Activated naive CD8-positive, alpha-beta T cell treated with anti-CD3 and anti-CD28 coated beads, Interleukin-2, amount 50 U/mL, for 16 hours (primary cell): ENCODE data around the gene OR6C70.
"Not testable (repeated sequence)": the region's sequence is repeated elsewhere in the genome, so short reads cannot be mapped to it uniquely, and the experiment has no call there.

Source experiments
- DNase-seq: peaks from one replicate; pipeline ENCODE4 v3.0.0-alpha.2; 2020; ENCODE audit warnings: low read depth, low spot score

The OR6C70 gene

DNA sequence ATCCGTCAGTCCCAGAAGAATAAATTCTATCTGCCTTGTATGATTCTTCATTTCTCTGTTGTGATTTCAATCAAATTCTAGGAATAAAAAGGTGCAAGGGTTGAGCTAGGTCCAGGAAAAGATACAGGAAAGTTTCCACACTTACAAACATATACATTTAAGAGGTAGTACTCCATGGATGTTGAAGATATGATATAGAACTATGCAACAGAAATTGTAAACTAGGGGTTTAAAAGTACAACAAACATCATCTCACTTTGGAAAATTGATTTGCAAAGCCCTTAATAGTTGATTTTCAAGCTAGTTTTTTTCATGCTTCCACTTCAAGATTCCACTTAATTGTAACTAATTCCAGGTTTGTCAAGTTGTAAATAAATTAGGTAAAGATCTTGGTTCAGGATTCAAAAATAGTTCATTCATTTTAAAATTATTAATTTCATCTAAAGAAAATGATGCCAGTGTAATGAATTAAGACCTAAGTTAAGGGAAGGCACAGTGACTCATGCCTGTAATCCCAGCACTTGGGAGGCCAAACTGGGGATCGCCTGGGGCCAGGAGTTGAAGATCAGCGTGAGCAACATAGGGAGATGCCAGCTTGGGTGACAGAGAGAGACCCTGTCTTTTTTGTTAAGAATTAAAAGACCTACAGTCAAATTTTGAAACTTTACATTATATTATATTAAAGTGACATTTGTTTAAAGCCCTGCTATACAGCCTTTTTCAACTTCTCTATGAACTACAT, at the start of gene OR6C70:
OR6C70 (minus strand) TSS at position 51 of the 742 bp plus-strand sequence; CDS start at position 51, 0 bp downstream.
- no peak for DNase-seq

DNA sequence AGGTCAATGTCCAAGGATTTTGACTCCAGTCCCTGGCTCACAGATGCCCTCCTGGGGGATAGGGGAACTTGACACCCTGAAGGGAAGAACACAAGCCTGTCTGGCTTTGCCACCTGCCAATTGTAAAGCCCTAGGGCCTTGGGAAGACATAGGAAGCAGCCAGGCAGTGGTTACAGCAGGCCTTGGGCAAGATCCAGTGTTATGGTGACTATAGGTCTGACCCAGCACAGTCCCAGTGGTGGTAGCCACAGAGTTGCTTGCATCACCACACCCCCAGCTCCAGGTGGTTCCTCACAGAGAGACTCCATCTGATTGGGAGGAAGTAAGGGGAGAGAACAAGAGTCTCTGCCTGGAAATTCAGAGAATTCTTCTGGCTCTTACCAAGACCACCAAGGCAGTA, 46.5 kb upstream of the OR6C70 start:
- DNase-seq, result no peak

DNA sequence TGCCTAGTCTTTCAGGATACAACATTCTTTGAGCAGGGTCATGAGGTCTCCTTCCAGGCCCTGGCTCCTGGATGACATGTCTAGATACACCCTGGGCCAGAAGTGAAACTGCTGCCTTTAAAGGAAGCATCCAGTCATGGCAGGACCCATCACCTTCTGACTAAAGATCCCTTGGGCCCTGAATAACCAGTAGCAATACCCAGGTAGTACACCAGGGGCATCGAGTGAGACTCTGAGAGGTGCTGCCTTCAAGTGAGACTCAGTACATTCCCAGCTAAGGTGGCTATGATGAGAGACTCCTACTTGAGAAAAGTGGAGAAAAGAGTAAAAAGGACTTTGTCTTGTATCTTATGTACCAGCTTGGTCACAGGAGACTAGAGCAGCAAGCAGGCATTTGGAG, 45.8 kb upstream of the OR6C70 start:
- no peak for DNase-seq

DNA sequence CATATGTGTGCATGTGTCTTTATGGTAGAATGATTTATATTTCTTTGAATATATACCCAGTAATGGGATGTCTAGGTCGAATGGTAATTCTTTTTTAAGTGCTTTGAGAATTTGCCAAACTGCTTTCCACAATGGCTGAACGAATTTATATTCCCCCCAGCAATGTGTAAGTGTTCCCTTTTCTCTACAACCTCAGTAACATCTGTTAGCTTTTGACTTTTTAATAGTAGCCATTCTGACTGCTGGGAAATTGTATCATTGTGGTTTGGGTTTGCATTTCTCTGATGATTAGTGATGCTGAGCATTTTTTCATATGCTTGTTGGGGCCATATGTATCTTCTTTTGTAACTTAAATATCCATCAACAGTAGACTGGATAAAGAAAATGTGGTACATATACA, 31.7 kb upstream of the OR6C70 start:
- DNase-seq, result no peak

DNA sequence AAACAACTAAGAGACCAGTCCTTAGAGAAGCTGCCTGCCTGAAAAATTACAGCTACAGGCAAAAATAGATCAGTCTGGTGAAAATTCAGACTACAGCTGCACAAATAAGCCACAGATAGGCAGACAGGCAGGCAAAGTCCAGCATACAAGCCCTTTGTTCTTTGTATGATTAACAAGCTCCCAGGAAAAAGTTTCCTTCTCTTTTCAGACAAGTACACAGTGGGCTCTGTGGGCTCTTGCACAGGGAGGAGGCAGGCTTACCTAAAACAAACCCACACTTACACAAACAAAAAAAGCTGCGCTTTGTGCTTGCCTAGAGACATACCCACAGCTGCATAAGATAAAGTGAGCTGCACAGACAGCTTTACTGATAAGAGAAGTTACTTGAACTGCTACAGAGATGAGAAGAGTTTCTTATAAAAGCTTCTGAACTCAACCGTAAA, 29.9 kb upstream of the OR6C70 start:
- no peak for DNase-seq

DNA sequence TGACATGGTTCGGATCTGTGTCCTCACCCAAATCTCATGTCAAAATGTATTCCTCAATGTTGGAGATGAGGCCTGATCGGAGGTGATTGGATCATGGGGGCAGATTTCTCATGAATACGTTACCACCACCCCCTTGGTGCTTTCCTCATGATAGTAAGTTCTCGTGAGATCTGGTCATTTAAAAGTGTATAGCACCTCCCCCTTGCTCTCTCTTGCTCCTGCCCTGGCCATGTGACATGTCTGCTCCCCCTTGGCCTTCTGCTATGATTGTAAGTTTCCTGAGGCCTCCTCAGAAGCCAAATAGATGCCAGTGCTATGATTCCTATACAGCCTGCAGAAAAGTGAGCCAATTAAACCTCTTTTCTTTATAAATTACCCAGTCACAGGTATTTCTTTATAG, 29.3 kb upstream of the OR6C70 start:
- DNase-seq, result no peak

DNA sequence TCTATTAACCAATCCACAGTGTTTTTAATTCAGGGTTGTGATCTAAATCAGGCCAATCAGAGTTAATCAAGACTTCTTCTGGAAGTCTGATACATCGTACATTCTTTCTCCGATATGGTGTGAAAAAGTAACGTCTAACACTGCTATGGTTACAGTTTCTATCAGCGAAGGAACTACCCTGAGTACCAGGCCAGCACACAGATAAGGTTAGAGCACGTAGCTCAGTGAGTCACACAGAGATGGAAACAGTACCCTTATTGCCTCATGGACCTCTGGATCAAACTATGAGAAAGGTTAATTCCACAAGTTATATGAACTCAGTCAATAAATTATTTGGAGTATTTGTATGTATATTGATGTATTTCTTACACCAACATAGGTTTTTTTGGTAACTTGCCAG, 25.6 kb upstream of the OR6C70 start:
- DNase-seq, result no peak

DNA sequence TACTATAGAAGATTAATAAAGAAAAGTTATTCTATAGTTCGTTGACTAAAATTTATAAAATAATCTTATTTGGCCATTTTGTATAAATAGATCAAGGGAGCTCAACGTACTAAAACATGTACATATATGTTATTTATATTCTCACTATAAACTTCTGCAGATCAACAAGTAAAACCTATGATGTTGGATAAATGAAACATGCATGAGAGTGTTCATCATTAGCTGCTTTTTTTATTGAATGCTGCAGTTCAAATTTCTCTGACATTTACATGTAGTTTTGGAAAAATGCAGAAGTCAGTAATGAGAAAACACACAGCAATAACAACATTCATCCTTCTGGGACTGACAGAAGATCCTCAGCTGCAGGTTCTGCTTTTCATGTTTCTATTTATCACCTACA, 22.1 kb upstream of the OR6C70 start, which contains the start of gene OR6C68:
OR6C68 (plus strand) TSS at position 301 of the 400 bp plus-strand sequence; CDS start at position 301, 0 bp downstream.
- DNase-seq, result no peak

DNA sequence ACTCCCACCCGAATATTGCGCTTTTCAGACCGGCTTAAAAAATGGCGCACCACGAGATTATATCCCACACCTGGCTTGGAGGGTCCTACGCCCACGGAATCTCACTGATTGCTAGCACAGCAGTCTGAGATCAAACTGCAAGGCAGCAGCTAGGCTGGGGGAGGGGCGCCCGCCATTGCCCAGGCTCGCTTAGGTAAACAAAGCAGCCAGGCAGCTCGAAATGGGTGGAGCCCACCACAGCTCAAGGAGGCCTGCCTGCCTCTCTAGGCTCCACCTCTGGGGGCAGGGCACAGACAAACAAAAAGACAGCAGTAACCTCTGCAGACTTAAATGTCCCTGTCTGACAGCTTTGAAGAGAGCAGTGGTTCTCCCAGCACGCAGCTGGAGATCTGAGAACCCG, 14.3 kb upstream of the OR6C70 start:
- not testable (repeated sequence) for DNase-seq

DNA sequence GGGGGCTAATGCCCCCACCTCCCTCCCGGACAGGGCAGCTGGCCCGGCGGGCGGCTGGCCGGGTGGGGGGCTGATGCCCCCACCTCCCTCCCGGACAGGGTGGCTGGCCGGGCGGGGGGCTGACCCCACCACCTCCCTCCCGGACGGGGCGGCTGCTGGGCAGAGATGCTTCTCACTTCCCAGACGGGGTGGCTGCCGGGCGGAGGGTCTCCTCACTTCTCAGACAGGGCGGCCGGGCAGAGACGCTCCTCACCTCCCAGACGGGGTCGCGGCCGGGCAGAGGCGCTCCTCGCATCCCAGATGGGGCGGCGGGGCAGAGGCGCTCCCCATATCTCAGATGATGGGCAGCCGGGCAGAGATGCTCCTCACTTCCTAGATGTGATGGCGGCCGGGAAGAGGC, 9.2 kb upstream of the OR6C70 start:
- DNase-seq, result not testable (repeated sequence)

DNA sequence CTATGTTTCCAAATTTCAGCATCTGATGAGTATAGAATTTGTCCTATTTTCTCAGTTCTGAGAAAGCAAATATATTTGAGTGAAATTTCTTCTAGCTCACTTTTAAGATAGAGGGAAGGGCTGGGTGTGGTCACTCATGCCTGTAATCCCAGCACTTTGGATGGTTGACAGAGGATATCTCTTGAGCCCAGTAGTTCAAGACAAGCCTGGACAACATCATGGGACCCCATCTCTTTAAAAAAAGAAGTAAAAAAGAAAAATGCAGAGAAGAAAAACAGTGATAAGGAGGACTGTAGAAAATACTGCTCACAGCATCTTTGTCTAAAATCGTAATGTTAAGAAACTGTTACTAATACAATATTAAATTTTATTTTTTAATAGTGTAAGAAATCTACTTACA, 2.3 kb upstream of the OR6C70 start:
- no peak for DNase-seq

DNA sequence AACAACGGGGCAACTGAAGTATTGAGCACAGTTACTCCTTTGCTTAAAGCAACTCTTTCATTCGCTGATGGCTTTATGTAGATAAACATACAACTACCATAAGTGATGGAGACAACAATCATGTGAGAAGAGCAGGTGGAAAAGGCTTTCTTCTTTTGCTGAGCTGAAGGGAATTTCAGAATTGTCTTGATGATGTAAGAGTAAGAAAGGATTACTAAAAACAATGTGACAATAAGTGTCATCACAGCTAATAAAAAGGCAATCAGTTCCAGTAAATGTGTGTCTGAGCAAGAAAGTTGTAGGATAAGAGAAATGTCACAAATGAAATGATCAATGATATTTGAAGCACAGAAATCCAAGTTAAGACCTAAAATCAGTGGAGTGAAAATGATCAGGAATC, 647 bp downstream of the OR6C70 start:
- no peak for DNase-seq

DNA sequence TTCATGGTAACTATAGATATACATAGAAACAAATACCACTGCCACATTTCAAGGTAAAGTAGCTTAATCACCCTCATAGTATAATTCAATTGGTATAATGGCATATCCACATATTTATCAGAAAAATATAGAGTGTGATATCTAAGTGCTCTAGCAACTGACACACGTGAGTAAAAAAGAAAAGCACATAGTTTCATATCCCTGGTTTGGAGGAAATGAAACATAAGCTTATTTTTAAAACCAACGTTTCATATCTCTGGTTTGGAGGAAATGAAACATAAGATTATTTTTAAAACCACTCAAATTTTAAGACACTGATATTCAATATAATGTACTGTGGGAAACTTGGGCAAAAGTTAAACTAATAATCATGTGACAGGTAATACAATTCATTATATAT, 2.1 kb downstream of the OR6C70 start:
- no peak for DNase-seq

DNA sequence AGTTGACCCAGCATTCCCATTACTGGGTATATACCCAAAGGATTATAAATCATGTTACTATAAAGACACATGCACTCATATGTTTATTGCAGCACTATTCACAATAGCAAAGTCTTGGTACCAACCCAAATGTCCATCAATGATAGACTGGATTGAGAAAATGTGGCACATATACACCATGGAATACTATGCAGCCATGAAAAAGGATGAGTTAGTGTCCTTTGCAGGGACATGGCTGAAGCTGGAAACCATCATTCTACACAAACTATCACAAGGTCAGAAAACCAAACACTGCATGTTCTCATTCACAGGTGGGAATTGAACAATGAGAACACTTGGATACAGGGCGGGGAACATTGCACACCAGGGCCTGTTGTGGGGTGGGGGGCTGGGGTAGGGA, 5.0 kb downstream of the OR6C70 start:
- not testable (repeated sequence) for DNase-seq

DNA sequence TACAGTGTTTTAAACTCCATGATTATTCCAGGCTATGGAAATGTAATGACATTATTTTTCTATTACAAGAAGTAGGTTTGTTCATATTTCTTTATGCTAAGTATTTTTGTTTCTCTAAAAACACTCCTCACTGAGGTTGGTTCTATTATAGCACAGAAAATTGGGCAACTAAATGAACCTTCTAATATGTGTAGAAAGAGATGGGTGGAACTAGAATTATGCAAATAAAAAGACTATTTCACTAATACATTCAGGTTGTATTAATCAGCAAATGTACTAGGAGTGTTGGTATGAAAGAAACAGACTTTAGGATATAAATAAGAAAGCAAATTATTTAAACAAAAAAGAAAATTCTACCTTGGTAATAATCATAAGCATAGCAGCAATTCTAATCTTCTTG, 21.1 kb downstream of the OR6C70 start:
- DNase-seq, result no peak

DNA sequence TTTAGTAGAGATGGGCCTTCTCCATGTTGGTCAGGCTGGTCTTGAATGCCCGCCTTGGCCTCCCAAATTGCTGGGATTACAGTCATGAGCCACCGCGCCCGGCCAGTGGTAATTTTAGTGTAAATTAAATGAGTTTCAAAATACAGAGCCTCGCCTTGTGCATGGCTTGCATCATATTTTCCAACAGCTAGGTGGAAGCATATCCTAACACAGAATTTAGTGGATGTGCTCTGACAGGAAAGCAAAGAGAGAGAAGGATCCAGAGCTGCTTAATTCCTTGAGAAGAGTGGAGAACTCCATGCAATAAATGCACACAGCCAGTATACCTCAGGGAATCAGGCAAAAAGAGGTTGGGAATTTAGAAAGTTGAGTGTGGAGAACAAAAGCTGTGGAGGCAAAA, 23.6 kb downstream of the OR6C70 start:
- DNase-seq, result no peak

DNA sequence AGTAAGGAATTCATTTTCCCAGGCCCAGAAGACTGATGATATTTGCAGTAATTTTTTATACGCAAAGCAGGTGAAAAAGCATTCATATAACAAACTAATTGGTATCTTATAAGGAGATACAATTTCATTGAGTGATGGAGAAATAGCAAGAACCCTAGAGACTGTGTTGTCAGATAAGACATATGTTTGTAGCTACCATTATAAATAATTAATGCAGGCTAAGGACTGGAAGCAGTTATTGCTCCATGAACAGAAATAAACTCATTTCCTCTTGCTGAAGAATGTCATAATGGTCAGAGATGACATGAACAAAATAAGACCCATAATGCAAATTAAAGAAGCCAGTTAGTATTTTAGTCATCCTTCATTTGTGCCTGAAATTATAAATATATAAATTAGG, 24.6 kb downstream of the OR6C70 start:
- no peak for DNase-seq

DNA sequence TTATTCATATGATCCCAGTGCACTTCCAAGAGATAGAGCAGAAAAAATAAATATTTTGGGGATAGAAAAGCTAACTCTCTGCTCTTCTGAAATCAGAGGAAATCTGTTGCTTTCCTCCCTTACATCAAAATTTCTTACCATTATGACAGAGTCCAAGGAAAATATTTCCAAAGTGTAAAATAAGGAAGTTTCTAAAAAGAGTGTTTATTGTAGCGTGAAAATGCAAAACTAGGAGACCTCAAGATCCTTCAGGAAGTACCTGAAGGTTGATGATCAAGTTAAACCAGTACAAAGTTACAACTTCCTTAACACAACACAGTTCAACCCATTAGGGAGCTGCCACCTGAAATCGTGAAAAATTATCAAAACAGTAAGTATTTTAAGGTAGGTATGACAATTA, 26.2 kb downstream of the OR6C70 start, which contains the start of gene OR6C2:
OR6C2 (plus strand) TSS at position 301 of the 400 bp plus-strand sequence. CDS start 8,138 bp downstream, outside the sequence.
- DNase-seq, result no peak

DNA sequence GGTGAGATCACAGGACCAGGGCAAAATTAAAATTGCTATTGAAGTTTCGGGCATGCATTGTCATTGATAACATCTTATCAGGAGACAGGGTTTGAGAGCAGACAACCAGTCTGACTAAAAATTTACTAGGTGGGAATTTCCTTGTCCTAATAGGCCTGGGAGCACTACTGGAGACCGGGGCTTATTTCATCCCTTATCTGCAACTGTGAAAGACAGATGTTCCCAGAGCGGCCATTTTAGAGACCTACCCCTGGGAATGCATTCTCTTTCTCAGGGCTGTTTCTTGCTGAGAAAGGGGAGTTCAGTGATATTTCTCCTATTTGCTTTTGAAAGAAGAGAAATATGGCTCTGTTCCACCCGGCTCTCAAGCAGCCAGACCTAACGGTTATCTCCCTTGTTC, 28.7 kb downstream of the OR6C70 start:
- DNase-seq, result not testable (repeated sequence)

DNA sequence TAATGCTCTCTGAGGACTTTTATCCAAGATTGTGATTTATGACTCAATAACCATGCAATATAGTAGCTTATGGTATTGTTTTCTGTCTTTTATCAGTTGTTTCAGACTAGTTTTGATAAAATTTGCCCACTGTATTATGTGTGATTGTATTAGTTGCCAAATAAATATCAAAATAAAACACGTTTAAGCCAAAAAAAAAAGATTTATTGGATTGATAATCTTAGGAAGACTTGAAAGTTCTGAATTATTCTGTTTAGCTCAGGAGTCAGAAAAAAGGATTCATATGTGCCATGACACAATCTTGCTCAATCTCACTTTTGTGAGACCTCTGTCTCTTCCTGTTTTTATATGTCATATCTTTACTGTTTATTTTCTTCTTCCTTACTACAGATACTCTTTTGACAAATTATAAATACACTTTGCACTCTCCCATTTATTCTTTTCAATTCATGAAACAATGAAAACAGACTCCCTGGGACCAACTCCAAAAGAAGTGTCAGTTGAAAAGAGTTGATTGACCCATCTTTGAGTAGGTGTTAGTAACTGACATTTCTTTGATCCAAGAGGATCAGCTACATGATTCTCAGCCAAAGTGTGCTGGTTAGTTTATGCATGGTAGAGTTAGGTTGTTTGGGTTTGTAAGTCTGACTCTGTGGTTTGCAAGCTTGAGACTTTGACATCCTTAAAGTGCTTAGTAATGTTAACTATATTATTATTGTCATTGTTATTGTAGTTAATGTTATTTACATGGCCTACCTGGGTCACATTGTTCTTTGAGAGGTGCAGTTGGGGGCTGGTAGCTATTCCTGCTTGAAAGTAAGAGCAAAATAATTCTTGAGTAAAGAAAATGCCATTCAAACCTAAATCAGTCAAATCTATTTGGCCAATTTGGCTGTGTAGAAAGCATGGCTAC, 41.4 kb downstream of the OR6C70 start:
- no peak for DNase-seq

DNA sequence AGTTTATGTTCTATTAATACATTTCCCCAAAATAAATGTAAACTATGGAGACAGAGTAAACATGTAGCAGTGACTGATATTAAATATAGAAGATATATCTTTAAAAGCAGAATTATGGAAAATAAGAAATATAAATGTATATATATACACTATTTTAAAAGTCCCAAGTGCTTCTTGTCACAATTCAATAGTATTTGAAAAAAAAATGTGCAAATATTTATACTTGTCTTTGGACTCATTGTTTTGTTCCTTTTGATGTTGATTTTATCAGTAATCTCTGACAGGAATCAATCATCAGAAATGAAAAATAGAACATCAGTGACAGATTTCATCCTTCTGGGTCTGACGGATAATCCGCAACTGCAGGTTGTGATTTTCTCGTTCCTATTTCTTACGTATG, 44.0 kb downstream of the OR6C70 start, which contains the start of gene OR6C76:
OR6C76 (plus strand) TSS at position 301 of the 400 bp plus-strand sequence; CDS start at position 301, 0 bp downstream.
- DNase-seq, result no peak

DNA sequence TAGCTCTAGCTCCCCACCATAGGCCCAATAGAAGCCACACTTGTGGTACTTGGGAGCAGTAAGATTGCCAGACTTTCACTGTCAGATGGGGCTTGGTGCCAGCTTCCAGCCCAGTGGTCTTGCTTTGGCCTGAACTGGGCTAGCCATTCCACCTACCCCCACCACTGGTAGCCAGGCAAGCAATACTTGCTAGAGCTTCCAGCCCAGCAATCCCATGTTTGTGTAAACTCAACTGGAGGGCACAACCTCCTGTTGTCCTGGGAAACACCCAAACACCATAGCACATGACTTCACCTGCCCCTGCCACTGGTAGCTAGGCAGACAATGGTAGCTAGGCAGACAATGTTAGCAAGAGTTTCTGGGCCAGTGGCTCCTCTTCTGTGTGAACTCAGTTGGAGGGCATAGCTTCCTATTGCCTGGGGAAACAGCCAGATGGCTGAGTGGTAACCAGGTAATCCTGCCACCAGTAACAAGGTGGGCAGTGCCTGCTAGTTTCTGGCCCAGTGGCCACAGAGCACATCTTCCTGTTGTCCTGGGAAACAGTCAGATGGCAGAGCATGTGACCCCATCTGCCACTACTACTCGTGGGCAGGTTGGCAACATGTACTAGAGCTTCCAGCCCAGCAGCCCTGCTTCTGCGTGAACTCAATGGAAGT, 49.5 kb downstream of the OR6C70 start:
- DNase-seq, result no peak
